ENCODE results near the gene ZNF584.
A peak's percentile ranks its signal among the peaks of the same experiment; 100 is the strongest.
"Not testable (repeated sequence)": the region's sequence is repeated elsewhere in the genome, so short reads cannot be mapped to it uniquely, and the experiment has no call there.

ZNF584 gene

DNA sequence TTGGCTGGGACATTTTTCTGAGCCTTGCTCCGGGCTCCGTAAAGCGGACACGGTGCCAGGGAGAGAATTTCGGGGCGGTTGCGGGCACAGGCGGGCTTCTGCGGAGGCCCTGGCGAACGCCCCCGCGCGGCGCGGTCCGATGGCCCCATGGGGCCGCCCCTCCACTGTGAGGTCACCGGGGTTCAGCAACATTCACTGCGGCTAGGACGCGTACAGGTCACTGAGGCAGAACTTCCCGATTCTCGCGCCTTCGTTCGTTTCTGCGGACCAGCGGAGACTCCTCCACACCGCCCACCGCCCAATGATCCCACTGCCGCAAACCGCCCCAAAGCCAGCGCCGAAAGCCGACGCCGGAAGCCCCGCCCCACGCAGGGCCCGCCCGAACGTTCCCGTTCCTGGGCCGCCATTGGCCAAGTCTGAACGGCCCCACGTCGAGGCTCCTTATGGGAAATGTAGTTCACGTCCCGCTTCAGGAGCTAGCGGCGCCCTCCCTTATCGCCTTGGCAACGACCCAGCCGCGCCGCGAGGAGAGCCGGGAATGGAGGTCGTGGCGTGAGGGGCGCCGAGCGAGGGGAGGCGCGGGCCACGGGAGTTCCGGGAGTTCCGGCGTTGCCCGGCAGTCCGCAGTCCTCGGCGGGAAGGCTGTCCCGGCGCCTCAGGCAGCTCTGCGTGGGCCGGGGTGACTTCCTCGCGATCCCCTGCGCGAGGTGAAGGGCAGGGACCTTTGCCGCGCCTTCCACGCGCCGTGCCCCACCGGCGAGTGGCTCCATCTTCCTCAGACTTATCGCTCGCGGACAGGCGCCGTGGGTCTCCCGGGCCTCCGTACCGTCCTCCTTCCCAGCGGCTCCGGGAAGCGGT is at the start of gene ZNF584:
TSS of gene ZNF584 (plus strand) at position 498 of the 858 bp plus-strand sequence. CDS start 499 bp downstream, outside the sequence.
- DNase-seq (ENCODE audit: low read depth), result peak; percentile 92

DNA sequence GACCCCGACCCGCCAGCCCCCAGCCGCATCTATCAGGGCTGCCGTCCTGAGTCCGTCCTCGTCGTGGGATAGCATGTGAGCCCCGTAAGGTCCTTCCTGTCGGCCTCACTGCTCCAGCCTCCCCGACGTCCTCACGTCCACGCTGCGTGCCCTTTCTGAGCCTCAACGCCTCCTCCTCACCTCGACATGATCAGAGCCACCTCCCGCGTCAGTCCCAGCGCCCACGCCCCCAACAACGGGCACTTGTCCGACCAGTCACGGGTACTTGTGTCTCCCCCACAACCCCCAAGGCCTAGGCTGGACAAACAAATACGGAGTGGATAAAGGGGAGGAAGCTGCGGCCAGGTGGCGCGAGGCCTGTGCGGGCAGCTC is 46.6 kb upstream of the ZNF584 start:
- DNase-seq (ENCODE audit: low read depth), result peak; percentile 54

DNA sequence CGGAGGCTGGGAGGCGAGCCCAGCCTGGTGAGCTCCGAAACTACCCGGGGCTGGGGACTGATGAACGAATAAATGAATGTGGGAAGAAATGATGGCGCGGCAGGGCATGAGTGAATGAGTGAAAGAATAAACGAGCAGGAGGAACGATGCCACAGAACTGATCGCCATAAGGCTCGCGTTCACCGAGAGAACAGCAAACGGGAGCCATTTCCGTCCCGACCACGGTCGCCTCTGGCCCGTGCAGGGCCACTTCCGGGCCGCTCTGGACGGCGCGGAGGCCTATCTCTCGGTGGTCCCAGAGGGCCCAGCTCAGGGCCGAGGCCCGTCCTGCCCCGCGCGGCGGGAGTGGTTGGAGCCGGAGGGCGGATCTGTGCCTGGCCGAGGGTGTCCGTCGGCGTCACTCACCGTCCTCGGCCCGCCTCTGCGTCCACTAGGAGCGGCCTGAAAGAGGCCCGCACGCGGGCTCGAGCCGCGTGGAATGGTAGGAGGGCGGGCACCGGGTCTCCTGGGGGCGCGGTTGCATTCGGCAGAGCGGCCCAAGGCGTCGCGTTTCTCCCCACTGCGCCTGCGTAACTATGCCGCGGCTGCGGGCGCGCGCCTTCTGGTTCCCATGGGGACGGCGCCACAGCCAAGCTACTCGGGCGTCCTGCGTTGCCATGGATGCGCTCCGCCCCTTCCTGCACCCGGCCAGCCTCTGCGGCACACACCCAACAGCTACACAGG is 46.0 kb upstream of the ZNF584 start, which contains the start of gene ZNF497:
TSS of gene ZNF497 (minus strand) at position 480 of the 723 bp plus-strand sequence. CDS start 5,116 bp downstream, outside the sequence.
- DNase-seq (ENCODE audit: low read depth), result peak; percentile 96

DNA sequence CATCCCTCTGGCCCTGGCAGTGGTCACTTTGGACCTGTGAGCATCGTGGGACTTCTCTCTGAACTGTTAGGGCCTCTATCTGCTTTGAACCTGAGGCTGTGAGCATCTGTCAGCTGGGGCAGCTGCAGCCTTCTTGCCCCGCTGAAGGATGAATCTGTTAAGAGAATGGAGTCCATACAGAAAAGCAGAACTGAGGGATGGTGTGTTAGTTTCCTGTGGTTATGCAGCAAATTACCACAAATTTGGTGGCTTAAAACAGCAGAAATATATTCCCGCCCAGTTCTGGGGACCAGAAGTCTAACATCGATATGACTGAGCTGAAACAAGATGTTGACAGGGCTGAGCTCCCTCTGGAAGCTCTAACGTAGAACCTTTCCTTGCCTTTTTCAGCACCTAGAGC is 44.3 kb upstream of the ZNF584 start:
- DNase-seq (ENCODE audit: low read depth), result no peak

DNA sequence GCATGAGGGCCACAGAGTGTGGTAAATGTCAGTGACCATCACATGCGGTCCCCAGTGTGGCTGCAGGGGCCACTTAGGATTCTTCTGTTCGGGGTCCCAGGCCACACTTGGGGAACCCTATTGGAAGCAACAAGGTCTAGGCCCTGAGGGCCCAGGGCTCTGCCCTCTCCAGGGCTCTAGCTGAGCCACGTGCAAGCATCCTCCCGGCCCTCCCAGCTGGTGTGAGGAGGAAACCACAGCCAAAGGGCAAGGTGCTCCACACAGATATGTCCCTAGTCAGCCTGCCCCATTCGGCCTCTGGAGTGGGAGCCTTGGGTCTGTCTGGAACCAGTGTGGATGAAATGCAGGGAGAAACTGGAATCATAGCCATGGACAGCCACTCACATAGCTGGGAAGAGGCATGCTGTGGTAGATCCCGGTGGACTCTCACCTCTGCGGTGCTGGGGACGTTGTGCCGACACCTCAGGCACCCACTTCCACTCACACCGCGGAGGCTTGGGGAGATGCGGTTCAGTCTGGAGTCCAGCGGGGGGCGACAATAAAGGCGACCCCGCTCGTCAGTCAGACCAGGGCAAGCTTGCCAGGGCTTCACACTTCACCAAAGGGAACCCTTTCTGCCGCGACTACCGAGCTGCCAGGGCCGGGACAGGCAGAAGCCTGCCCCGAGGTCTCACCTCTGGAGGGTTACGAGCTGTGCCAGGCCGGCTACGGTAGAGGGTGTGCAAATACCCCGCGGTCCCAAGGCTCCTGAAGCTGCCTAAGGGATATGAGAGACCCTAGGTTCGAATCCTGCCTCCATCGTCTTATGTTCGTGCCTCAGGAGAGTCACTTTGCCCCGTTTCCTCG is 41.6 kb upstream of the ZNF584 start:
- no peak for DNase-seq (ENCODE audit: low read depth)

DNA sequence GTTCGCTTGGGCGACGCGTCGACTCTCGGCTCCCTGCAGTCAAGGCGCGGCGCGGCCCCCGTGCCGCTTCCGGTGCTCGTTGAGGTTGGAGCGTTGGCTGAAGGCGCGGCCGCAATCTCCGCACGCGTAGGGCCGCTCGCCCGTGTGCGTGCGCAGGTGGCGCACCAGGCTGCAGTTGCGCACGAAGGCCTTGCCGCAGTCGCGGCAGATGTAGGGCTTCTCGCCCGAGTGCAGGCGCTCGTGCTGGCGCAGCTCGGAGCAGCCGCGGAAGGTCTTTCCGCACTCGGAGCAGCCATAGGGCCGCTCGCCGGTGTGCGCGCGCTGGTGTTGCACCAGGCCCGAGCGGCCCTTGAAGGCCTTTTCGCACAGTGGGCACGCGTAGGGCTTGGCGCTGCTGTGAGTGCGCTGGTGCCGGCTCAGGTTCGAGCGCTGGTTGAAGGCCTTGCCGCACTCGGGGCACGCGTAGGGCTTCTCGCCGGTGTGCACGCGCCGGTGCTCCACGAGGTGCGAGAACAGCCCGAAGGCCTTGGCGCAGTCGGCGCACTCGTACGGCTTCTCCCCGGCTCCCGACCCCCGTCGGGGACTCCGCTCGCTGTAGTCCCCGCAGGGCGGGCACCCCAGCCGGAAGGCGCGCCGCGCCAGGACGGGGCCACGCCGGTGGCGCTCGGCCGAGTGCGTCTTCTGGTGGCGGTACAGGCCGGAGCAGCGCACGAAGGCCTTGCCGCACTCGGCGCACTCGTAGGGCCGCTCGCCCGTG is 40.6 kb upstream of the ZNF584 start:
- no peak for DNase-seq (ENCODE audit: low read depth)

DNA sequence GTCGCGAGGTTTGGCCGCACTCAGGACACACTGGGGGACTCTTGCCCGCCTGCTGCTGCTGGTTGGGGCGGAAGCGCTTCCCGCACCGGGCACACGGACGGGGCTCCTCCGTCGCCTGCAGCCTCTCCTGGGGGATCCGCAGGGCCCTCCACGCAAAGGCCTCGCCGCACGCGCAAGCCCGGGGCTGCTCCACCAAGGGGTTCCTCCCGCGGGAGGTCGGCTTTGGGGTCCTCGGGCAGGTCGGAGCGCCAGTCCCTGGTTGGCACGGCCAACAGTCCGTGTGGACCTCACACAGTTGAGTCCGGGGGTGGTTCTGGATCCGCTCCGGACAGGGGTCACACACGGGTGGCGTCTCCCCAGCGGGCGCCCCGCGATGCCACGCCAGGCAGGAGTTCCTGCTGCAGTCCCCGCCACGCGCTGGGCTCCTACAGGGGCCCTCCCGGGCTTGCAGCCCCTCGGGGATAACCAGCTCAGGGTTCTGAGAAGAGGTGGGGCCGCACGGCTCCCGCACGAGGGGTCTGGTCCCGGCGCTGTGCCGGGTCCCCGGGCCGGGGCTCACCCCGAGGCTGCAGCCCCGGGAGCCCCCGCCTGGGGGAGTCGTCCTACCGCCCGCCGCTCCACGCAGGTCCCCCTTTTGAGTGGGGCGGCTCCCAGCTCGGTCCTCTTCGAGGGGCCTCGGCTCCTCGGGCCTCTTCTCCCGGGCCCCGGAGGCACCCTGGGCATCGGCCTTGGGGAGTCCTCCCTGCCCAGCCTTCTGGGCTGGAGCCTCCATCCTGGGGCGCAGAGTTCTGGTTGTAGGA is 39.7 kb upstream of the ZNF584 start:
- DNase-seq (ENCODE audit: low read depth), result no peak

DNA sequence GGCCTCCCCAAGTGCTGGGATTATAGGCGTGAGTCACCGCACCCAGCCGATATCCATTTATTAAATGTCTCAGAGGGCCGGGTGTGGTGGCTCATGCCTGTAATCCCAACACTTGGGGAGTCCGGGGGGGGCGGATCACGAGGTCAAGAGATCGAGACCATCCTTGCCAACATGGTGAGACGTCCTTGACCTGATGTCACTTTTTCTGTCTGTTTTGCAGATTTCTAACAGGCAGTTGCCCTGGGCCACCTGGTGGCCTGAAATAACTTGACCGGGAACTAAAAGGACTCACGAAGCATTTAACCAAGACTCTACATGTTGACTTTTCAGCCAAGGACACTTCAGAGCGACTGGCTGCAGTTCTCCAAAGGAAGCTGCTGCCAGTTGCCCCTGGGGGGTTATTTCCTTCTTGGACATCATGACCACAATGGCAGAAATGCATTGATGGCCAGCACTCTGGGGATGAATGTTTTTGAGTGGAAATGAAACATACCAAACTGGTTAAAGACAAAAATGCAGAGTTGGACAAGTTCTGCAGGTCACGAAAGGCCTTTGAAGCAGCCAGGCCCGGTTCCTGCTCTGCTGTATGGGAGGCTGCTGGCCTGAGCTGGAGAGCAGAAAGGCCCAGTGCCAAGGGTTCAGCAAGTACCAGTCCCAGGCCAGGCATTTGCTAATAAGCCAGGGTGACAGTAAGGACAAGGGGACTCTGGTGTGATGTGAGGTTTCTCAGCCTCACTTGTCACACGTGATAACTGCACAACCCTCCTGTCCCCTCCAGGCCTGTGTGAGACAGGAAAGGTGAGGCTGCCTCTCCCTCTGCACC is 35.9 kb upstream of the ZNF584 start:
- DNase-seq (ENCODE audit: low read depth), result peak; percentile 44

DNA sequence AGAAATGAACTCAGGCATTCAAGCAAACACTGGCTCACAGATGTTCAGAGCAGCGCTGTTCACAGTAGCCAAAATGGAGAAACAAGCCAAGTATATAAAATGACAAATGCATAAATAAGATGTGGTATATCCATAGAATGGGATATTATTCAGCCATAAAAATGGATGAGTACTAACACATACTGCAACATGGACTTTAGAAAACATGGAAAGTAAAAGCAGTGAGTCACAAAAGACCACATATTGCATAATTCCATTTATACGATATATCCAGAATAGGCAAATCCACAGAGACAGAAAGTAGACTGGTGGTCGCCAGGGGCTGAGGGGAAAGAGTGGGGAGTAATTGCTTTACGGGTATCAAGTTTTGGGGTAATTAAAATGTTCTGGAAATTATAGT is 34.2 kb upstream of the ZNF584 start:
- DNase-seq (ENCODE audit: low read depth), result no peak

DNA sequence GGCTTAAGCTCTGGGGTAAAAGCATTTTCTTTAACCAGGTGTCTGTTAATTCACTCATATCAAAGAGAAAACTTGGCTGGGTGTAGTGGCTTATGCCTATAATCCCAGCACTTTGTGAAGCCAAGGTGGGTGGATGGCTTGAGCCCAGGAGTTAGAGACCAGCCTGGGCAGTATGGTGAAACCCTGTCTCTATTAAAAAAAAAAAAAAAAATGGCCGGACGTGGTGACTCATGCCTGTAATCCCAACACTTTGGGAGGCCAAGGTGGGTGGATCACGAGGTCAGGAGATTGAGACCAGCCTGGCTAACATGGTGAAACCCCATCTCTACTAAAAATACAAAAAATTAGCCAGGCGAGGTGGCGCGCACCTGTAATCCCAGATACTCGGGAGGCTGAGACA is 31.7 kb upstream of the ZNF584 start:
- not testable (repeated sequence) for DNase-seq (ENCODE audit: low read depth)

DNA sequence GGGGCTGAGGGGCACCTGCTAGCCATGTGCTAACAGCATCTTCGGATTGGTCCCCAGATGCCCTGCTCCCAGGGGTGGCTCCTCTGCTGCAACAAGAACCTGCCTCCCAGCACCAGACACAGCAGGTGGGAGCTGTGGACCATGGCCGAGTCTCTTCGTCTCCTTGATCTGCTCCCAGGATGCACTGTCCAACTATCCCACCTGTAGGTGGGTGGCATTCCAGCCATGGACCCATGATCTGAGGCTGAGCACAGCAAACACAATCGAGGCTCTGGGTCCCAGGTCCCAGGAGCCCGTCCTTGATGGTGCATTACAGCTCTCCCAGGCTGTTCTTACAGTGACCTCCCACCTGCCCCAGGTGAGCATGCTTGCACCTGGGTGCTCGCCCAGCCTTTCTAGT is 29.2 kb upstream of the ZNF584 start:
- no peak for DNase-seq (ENCODE audit: low read depth)

DNA sequence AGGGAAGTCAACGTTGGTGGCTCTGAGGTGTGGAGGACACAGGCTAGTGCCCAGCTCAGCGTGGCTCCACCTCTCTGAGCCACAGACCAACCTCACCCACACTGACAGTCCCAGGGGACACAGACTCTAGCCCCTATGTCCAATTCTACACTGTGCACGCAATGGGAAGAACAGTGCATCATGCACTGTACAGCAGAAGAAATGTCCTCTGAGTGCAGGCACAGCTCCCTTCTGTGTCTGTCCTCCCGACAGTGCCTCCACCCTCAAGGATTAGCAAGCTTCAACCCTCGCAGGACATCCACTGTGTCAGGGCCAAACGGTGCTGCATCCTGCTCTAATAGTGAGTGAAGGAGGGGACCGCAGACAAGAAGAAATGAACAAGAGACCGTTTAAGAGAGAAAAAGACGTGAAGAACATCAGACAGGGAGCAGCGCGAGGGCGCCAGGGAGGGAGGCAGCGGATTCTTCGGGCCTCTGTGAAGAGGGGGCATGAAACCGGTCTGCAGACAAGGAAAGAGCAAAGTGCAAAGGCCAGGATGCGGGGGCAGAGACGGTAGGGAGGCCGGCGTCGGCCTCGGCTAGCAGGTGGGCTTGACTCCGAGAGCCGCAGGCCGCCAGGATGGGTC is 28.3 kb upstream of the ZNF584 start:
- no peak for DNase-seq (ENCODE audit: low read depth)

DNA sequence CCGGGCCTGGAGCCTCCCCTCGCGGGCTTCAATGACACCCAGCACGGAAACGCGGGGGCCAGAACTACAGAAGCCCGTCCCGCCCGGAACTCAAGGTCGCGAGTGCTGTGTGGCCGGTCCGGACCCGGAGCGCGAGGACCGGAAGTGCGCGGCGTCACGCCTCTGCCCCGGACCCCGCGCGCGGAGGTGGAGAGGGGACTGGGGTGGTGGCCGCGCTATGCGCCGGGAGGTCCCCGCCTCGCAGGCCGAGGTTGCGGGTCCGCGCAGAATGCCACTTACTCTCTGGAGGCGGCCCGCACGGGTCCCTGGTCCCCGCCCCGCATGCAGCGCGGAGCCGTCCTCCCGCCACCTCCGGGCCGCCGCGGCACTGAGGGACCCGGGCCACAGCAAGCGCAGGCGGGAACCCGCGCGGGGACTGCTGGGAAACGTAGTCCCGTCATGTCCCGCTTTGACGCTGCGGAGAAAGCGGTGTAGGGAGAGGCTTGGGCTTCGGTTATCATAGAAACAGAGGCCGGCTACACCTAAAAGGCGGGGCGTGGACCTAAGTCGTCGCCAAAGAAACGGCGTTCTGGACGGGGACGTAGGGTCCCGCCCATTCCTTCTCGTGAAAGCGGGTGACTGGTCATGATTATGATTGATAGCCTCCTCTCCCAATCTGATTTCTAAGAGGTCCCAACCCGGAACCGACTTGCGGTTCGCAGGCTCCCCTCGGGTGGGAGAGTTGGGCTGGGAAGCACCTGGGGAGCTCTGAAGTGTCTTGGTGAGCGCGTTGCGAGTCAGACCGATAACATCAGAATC is 27.6 kb upstream of the ZNF584 start, which contains the start of gene ZNF837:
TSS of gene ZNF837 (minus strand) at position 369 of the 798 bp plus-strand sequence. CDS start 11,698 bp downstream, outside the sequence.
- peak; percentile 100 for DNase-seq (ENCODE audit: low read depth)

DNA sequence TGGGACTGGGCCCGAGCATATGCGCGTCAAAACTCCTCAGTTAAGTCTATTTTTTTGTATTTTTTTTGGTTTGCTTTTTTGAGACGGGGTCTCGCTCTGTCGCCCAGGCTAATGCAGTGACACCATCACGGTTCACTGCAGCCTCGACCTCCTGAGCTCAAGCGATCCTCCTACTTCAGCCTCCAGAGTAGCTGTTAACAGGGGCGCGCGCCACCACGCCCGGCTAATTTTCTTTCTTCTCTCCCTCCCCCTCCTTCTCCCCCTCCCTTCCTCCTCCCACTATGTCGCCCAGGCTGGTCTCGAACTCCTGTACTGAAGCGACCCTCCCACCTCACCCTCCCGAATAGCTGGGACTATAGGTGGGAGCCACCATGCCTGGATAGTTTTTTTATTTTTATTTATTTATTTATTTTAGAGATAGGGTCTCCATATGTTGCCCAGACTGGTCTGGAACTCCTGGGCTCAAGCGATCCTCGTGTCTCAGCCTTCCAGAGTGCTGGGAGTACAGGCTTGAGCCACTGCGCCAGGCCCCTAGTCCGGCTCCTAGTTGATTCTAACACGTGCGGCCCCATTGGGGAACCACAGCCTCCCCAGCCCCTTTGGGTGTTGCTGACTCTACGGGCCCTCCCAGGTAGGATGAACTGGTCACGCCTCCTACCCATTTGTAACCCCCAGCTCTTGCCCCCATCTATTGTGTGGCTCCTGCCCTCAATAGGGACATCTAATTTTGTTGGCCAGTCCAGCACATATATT is 26.8 kb upstream of the ZNF584 start:
- DNase-seq (ENCODE audit: low read depth), result no peak

DNA sequence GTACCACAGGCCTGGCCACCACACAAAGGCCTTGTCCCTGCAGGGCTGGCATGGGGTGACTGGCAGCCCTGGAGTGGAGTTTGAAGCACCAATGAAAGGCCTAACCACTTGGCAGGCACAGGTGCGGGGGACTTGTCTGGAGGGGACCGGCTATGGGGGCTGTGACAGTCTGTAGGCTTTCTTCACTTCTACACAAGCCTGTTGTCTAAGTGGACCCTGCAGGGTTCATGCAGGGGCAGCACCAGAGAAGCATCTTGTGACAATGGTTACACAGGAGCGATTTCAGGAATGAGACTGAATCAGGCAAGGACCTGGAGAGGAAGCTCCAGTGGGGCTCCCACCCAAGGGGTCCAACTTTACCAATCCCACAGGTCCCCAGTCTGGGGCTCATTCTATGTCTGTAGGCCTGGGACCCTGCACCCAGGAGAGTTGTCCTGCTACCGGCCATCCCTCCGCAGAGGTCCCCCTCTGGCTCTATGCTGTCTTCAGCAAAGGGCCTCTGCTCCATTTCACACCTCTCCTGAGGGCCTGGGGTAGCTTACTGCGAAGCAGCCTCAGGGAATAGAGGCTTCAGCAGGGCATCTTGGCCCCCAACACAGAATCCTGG is 25.3 kb upstream of the ZNF584 start:
- DNase-seq (ENCODE audit: low read depth), result no peak

DNA sequence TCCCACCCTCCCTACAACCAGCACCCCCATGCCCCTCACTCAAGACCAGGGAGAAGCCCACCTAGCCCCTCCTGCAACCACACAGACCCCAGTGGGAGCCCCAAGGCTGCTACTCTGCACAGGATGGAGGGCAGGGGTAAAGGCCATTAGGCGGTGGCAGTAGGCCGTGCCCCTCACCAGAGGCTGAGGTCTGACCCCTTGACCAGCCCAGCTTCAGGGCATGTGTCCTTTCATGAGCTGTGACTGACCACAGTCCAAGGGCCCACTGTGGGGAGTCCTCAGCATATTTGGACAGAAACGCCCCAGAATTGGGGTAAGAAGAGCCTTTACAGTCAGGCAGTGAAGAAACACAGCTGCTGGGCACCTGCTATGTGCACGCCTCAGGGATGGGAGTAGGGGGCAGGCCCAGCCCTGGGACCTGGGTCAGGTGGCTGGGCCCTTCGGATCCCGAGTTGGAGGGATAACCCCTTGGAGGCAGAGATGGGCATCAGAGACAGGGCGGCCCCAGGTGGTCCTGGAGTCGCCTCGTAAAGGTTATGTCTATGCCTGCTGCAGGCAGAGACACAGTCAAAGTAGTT is 23.0 kb upstream of the ZNF584 start:
- DNase-seq (ENCODE audit: low read depth), result no peak
